Cardiac septum (tissue), 1 donor: ENCODE results near the gene CSH2. TPM values are rescaled to one million over a fixed set of nuclear protein-coding genes. Genes with fewer than 3 reads are reported as not detected.
"Not testable (repeated sequence)": the region's sequence is repeated elsewhere in the genome, so short reads cannot be mapped to it uniquely, and the experiment has no call there.

Experiments used
- DNase-seq: peaks from one replicate; pipeline ENCODE4 v3.0.0-alpha.2; 2020; ENCODE audit warnings: low spot score
- intact Hi-C: fragments of 100-400 bp; cut with DNase I; formaldehyde crosslinking; loops from one replicate; pipeline ENCODE4 v1.14.0; 2022
- total RNA-seq: library from RNA; stranded (reverse); fragmentation: NEBNext Ultra II Directional; extraction: Animal tissue kit (Norgen Biotek cat#: 25700); gene quantifications from one replicate; pipeline ENCODE4 v1.2.1, GENCODE V29; 2021
- donor health status: DM: no; HTN: no; CAD: no.

The CSH2 gene
- total RNA-seq, 1 donor from 2014 or later: not detected

GRCh38 chr17:63901971-63902370 is 28.5 kb upstream of the CSH2 start:
- DNase-seq, intact Hi-C loops: not testable (repeated sequence)

GRCh38 chr17:63898899-63899798 is 25.7 kb upstream of the CSH2 start:
- DNase-seq, intact Hi-C loops: not testable (repeated sequence)

DNA sequence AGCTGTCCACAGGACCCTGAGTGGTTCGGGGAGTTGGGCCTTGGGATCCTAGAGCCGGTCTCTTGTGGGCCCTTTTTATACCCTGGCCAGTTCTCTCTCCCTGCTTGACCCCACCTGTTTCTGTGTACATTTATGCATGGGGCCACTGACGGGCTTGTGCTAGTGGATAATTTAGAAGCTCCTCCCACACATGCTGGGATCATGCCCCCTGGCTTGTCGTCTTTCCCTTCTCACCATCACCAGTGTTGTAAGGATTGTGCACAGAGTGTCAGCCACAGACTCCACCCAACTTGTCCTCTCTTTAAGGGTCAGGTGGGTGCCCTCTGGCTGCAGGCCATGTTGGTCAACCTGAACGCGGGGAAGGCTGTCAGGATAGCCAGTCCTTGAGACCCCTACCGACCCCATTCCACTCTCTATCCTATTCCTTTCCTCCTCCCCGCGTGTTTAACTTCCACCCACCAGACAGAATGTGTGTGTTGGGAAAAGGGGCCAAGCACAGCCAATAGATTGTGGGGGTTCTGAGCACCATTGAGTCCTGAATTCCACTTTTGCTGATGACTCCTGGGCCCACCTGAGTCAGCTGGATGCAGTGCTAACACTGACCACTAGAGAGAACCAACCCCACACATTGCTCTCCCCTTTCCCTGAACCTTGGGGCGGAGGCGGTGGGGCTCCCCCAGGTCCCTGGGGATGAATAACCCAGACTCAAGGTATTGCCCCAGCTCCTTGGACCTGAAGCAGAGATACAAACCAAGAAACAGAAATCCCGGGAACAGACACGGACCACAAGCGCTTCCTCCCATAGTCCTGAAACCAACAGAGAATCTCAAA is 23.3 kb upstream of the CSH2 start, which contains the start of gene CSH1:
Gene CSH1 (minus strand): TSS at position 51 of the 831 bp plus-strand sequence. CDS start 63 bp downstream, outside the sequence.
- intact Hi-C loops: not testable (repeated sequence)
- peak; percentile 20 for DNase-seq

DNA sequence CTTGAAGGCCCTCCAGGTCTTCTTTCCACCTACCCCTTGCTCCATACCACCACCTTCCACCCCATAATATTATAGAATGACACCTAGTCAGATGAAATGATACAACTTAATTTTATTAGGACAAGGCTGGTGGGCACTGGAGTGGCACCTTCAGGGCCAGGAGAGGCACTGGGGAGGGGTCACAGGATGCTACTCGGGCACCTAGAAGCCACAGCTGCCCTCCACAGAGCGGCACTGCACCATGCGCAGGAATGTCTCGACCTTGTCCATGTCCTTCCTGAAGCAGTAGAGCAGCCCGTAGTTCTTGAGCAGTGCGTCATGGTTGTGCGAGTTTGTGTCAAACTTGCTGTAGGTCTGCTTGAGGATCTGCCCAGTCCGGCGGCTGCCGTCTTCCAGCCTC is 21.3 kb upstream of the CSH2 start:
- DNase-seq, intact Hi-C loops: not testable (repeated sequence)

DNA sequence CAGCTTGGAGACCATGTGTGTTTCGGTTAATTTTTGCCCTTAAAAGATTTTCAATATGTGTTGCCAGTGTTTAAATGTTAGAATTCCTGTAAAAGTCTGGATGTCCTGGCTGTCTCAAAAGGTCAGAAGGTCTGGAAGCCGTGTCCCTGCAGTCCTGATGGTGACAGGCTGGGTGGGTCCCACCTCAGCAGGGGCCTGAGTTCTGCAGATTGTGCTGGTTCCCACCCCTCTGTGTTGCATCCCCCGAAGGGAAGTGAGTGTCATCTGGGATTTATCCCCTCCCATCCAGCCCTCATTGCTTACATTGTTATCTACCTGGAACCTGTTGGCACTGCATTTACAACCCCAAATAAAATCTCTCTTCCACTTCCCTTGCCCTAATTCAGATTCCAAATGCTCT is 20.5 kb upstream of the CSH2 start:
- DNase-seq: peak; percentile 20
- intact Hi-C loops: not testable (repeated sequence)

GRCh38 chr17:63892316-63893037 is 19.0 kb upstream of the CSH2 start:
- DNase-seq, intact Hi-C loops: not testable (repeated sequence)

DNA sequence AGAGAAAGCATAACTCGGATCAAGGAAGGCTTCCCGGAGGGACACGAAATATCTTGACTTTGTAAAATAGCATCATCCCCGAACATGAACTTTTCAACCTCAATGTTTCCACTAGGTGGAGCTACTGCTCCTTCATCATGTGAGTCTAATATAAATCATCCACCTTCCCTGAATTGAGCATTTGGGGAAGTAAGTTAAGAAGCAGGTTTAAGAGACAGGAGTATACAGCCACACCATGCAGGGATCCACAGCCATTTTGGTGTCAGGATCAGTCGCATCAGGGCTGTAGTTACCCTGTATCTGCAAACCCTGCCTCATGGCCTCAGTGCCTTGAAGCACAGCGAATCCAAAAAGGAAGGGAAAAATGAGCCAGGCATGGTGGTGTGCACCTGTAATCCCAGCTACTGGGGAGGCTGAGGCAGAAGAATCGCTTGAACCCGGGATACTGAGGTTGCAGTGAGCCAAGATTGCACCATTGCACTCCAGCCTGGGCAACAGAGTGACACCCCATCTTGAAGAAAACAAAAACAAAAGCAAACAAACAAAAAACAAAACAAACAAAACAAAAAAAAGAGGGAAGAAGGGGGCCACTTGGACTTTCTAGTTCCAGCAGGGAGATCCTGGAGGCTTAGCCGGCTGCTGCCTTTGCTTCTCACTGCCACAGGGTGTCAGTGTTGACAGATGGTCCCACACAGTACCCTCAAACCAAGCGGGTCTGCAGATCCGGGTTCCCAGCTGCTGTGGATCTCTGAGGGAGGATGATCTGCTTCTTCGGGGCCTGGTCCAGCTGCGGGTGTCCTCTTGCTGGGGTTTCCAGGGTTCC is 15.8 kb upstream of the CSH2 start:
- intact Hi-C loops: not testable (repeated sequence)
- DNase-seq: peak; percentile 33

GRCh38 chr17:63885119-63885518 is 11.6 kb upstream of the CSH2 start:
- DNase-seq, intact Hi-C loops: not testable (repeated sequence)

DNA sequence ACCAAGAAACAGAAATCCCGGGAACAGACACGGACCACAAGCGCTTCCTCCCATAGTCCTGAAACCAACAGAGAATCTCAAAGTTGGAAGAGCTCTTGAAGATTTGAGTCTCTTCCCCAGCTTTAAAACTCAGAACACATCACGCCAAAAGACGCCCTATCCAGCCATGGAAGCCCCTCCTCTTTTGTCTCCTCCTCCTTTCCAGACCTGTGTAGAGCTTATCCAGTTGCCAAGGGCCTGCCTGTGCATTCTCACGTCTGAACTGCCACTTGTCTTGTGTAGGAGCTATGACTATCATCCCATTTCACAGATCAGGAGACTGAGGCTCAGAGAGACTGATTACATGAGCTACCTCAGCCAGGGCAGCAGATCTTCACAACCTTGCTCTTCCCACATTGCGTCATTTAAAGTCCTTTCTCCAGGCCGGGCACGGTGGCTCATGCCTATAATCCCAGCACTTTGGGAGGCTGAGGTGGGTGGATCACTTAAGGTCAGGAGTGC is 9.2 kb upstream of the CSH2 start:
- intact Hi-C loops, DNase-seq: not testable (repeated sequence)

DNA sequence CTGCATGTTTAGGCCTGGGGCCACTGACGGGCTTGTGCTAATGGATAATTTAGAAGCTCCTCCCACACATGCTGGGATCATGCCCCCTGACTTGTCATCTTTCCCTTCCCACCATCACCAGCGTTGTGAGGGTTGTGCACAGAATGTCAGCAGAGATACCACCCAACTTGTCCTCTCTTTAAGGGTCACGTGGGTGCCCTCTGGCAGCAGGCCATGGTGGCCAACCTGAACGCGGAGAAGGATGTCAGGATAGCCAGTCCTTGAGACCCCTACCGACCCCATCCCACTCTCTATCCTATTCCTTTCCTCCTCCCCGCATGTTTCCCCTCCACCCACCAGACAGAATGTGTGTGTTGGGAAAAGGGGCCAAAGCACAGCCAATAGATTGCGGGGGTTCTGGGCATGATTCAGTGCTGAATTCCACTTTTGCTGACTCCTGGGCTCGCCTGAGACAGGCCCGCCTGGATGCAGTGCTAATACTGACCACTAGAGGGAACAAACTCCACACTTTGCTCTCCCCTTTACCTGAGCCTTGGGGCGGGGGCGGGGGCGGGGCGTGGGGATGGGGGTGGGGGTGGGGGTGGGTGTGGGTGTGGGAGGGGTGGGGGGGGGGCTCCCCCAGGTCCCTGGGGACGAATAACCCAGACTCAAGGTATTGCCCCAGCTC is 8.6 kb upstream of the CSH2 start, which contains the start of gene GH2:
Gene GH2 (minus strand): TSS at position 10 of the 667 bp plus-strand sequence. CDS start 143 bp downstream, outside the sequence.
- intact Hi-C loops: no loop called here
- DNase-seq: no peak

DNA sequence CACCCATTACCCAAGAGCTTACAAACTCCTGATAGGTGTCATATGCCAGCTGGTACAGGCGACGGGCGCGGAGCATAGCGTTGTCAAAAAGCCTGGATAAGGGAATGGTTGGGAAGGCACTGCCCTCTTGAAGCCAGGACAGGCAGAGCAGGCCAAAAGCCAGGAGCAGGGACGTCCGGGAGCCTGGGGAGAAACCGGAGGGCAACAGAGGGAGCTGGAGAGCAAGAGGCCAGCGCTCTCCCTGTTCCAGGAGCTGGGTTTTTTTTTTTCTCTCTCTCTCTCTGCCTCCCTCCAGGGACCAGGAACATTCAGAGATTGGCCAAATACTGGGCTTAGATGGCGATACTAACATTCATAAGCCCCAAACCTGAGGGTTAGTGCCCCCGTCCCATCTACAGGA is 7.9 kb upstream of the CSH2 start:
- intact Hi-C loops, DNase-seq: not testable (repeated sequence)

DNA sequence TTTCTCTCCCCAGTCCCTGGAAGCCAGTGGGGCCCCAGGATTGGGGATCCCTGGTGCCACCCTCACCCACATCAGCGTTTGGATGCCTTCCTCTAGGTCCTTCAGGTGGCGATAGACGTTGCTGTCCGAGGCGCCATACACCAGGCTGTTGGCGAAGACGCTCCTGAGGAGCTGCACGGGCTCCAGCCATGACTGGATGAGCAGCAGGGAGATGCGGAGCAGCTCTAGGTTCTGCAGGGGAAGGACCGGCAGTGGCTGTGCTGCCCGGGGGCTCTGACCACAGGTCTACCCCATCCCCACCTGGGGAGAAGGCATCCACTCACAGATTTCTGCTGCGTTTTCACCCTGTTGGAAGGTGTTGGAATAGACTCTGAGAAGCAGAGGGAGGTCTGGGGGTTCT is 7.2 kb upstream of the CSH2 start:
- intact Hi-C loops: no loop called here

GRCh38 chr17:63878413-63878812 is 4.9 kb upstream of the CSH2 start:
- intact Hi-C loops, DNase-seq: not testable (repeated sequence)

More for the DNA sequence above, 7.2 kb upstream of the CSH2 start:
- DNase-seq: no peak

DNA sequence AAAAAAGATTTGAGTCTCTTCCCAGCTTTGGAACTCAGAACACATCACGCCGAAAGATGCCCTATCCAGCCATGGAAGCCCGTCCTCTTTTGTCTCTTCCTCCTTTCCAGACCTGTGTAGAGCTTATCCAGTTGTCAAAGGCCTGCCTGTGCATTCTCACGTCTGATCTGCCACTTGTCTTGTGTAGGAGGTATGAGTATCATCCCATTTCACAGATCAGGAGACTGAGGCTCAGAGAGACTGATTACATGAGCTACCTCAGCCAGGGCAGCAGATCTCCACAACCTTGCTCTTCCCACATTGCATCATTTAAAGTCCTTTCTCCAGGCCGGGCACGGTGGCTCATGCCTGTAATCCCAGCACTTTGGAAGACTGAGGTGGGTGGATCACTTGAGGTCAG is 1.2 kb upstream of the CSH2 start:
- DNase-seq, intact Hi-C loops: not testable (repeated sequence)

GRCh38 chr17:63874061-63874626 is 667 bp upstream of the CSH2 start:
- intact Hi-C loops, DNase-seq: not testable (repeated sequence)

DNA sequence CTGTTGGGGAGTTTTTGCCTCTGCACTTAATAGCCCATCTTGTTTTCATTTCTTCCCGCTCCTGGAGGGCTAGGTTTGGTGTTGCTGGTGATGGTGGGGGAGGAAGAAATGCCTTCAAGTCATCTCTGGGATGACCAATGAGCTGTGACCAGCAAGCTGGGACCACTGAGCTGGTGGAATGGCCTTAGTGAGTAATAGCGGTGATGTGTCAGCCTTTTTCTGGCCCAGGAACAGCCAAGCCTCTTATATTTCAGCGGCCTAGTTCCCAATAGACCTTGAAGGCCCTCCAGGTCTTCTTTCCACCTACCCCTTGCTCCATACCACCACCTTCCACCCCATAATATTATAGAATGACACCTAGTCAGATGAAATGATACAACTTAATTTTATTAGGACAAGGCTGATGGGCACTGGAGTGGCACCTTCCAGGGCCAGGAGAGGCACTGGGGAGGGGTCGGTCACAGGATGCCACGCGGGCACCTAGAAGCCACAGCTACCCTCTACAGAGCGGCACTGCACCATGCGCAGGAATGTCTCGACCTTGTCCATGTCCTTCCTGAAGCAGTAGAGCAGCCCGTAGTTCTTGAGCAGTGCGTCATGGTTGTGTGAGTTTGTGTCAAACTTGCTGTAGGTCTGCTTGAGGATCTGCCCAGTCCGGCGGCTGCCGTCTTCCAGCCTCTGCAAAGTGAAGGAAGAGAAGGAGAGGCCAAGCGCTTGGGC is 1.7 kb downstream of the CSH2 start:
- DNase-seq, intact Hi-C loops: not testable (repeated sequence)

- intact Hi-C loops, DNase-seq: not testable (repeated sequence)
These were observed 3.2 kb downstream of the CSH2 start for GRCh38 chr17:63870292-63870665.
